Fibroblast of lung (primary cell): Measurements from ENCODE around the gene STX1A. TPM values are rescaled to one million over a fixed set of nuclear protein-coding genes. Genes with fewer than 3 reads are reported as not detected.

Experiments used
- DNase-seq, 2 donors: peaks; one replicate each; pipeline versions ENCODE4 v3.0.0 to v3.0.0-alpha.2; 2010; ENCODE audit warnings: low read depth in 2 of 2
- H2AFZ ChIP-seq: 2 replicates; pipeline ENCODE4 v1.5.1; 2012; ENCODE audit warnings: low read length, control low read depth, inconsistent platforms
- H3K27ac ChIP-seq: 2 replicates; pipeline ENCODE4 v1.5.1; 2011; ENCODE audit warnings: low read length, control low read depth; ENCODE audit not compliant: insufficient read depth
- H3K27me3 ChIP-seq: 2 replicates; pipeline ENCODE4 v1.5.1; 2011; ENCODE audit warnings: mild to moderate bottlenecking, low read length; ENCODE audit not compliant: control insufficient read depth, insufficient read depth
- H3K36me3 ChIP-seq: 2 replicates; pipeline ENCODE4 v1.5.1; 2011; ENCODE audit warnings: low read length; ENCODE audit not compliant: control insufficient read depth, insufficient read depth
- H3K4me1 ChIP-seq: 2 replicates; pipeline ENCODE4 v1.5.1; 2011; ENCODE audit warnings: low read length; ENCODE audit not compliant: control insufficient read depth, insufficient read depth; ENCODE audit errors: extremely low read depth
- H3K4me2 ChIP-seq: 2 replicates; pipeline ENCODE4 v1.5.1; 2011; ENCODE audit warnings: low read length, control low read depth; ENCODE audit not compliant: insufficient read depth; ENCODE audit errors: extremely low read depth
- H3K4me3 ChIP-seq, 4 experiments: fragments of 200-600 bp in 1 of 4; sonication (generic) in 1 of 4; replicated peaks in 1 of 4; 2 replicates each; pipeline ENCODE4 v1.5.1; 2011 to 2016; ENCODE audit warnings: low read length in 4 of 4, low read depth in 3 of 4, mild to moderate bottlenecking in 3 of 4, control low read depth in 2 of 4, inconsistent platforms in 1 of 4, mixed read lengths in 1 of 4; ENCODE audit not compliant: insufficient read depth in 1 of 4; ENCODE audit errors: control extremely low read depth in 1 of 4
- H3K79me2 ChIP-seq: 2 replicates; pipeline ENCODE4 v1.5.1; 2012; ENCODE audit warnings: mild to moderate bottlenecking, low read length, inconsistent platforms; ENCODE audit not compliant: control insufficient read depth, insufficient read depth
- H3K9ac ChIP-seq: 2 replicates; pipeline ENCODE4 v1.5.1; 2011; ENCODE audit warnings: mild to moderate bottlenecking, low read length, control low read depth; ENCODE audit not compliant: insufficient read depth
- H3K9me3 ChIP-seq: 2 replicates; pipeline ENCODE4 v1.5.1; 2012; ENCODE audit warnings: low read depth, low read length; ENCODE audit not compliant: control insufficient read depth, insufficient read depth
- H4K20me1 ChIP-seq: 2 replicates; pipeline ENCODE4 v1.5.1; 2011; ENCODE audit warnings: low read length; ENCODE audit not compliant: control insufficient read depth, insufficient read depth; ENCODE audit errors: extremely low read depth
- EZH2 ChIP-seq: IDR thresholded peaks from 2 replicates; pipeline ENCODE4 v1.5.1; 2012; ENCODE audit warnings: low read length, control low read depth, mild to moderate bottlenecking; ENCODE audit errors: missing control alignments
- polyA plus RNA-seq, 2 donors: library from polyadenylated mRNA; depleted of rRNA in 1 of 2; stranded (reverse) in 1 of 2; unstranded in 1 of 2; fragments of >200 nt; gene quantifications; 2 replicates each; pipeline ENCODE4 v1.2.1, GENCODE V29; 2011 to 2012; ENCODE audit warnings: missing spikeins in 1 of 2
- total RNA-seq: library from RNA; depleted of rRNA; stranded (reverse); fragments of >200 nt; gene quantifications from 2 replicates; pipeline ENCODE4 v1.2.1, GENCODE V29; 2014
- TF ChIP-seq, protein P1 (sequence below), 2 donors: IDR thresholded peaks in 1 of 2; conservative IDR thresholded peaks in 1 of 2; 1 replicate in 1 of 2; 2 replicates in 1 of 2; pipeline ENCODE4 v1.5.1; 2011 to 2012; ENCODE audit warnings: low read length in 2 of 2, control low read depth in 1 of 2, inconsistent platforms in 1 of 2, low read depth in 1 of 2, mild to moderate bottlenecking in 1 of 2

STX1A gene
- total and polyA plus RNA-seq, 2 donors (not counting 1 experiment from before 2014, with no cell fraction given), result 7.8 to 8.1 TPM

DNA sequence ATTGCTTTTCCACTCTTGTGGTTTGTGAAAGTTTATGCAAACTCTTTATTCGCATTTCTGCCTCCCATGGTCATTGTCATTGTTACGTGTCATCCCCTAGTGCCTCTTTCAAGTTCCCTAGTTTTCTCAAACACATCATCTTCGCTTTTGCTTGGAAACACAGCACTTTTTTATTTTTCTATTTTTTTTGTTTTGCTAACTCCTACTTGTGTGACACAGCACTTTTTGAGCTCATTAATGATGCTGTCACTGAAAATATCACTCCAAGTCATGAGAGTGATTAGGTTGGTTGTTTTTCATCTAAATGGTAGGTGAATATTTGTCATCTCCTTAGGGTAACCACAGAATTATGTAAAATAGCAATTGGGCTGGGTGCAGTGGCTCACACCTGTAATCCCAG, 8.5 kb upstream of the STX1A start:
- Histone ChIP-seq H3K36me3 (no peaks in the 10 kb centered on the region), H2AFZ (no peak overlapping the region), H3K27me3 (no peaks in the 10 kb centered on the region), H3K4me3 (no peak overlapping the region), H3K4me1 (no peaks in the 10 kb centered on the region), H3K9me3 (no peaks in the 10 kb centered on the region), H3K79me2 (no peaks in the 10 kb centered on the region), H3K9ac (no peak overlapping the region), H3K27ac (no peak overlapping the region), H4K20me1 (no peaks in the 10 kb centered on the region), H3K4me2 (no peak overlapping the region)
- no peak for TF ChIP-seq EZH2
- TF ChIP-seq, protein P1, sequence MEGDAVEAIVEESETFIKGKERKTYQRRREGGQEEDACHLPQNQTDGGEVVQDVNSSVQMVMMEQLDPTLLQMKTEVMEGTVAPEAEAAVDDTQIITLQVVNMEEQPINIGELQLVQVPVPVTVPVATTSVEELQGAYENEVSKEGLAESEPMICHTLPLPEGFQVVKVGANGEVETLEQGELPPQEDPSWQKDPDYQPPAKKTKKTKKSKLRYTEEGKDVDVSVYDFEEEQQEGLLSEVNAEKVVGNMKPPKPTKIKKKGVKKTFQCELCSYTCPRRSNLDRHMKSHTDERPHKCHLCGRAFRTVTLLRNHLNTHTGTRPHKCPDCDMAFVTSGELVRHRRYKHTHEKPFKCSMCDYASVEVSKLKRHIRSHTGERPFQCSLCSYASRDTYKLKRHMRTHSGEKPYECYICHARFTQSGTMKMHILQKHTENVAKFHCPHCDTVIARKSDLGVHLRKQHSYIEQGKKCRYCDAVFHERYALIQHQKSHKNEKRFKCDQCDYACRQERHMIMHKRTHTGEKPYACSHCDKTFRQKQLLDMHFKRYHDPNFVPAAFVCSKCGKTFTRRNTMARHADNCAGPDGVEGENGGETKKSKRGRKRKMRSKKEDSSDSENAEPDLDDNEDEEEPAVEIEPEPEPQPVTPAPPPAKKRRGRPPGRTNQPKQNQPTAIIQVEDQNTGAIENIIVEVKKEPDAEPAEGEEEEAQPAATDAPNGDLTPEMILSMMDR (conservative IDR thresholded peaks at IDR 0.05 in 1 of 2, IDR thresholded peaks at IDR 0.05 in 1 of 2; ENCODE audit: low read depth in 1 of 2, low read length in 2 of 2), result no peak
- DNase-seq, result no peak

DNA sequence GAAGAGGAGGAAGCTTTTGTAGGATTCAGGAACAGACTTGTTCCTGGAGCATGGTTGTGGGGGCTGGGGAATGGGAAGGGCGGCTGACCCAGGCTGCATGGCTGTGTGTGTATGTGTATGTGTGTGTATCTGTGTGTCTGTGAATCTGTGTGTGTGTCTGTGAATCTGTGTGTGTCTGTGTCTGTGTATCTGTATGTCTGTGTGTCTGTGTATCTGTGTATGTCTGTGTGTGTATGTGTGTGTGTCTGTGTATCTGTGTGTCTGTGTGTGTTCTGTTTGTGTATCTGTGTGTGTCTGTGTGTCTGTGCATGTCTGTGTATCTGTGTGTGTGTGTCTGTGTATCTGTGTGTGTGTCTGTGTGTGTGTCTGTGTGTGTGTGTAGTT, 6.6 kb upstream of the STX1A start:
- Histone ChIP-seq H3K27ac (no peak overlapping the region), H3K36me3 (no peaks in the 10 kb centered on the region), H3K9me3 (no peaks in the 10 kb centered on the region), H4K20me1 (no peaks in the 10 kb centered on the region), H2AFZ (no peak overlapping the region), H3K9ac (no peak overlapping the region), H3K4me3 (no peak overlapping the region), H3K79me2 (no peaks in the 10 kb centered on the region), H3K27me3 (no peaks in the 10 kb centered on the region), H3K4me1 (peaks cover 2% of the 10 kb centered on the region), H3K4me2 (no peak overlapping the region)
- DNase-seq, result no peak
- no peak for TF ChIP-seq EZH2
- TF ChIP-seq, protein P1 (conservative IDR thresholded peaks at IDR 0.05 in 1 of 2, IDR thresholded peaks at IDR 0.05 in 1 of 2; ENCODE audit: low read depth in 1 of 2, low read length in 2 of 2), result no peak

DNA sequence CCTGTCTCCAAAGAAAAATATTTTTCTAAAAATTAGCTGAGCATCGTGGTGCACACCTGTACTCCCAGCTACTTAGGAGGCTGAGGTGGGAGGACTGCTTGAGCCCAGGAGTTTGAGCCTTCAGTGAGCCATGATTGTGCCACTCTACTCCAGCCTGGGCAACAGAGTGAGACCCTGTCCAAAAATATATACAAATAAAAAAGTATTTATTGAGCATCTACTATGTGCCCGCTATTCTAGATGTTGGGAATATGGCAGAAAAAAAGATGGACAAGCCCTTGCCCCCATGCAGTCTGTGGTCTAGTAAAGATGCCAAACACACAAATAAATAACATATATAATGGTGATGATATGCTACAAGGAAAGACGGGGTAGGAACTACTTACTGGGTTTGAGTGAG, 4.3 kb upstream of the STX1A start:
- H3K36me3 ChIP-seq, result no peaks in the 10 kb centered on the region
- H3K4me1 ChIP-seq, result peaks cover 2% of the 10 kb centered on the region
- peaks cover 5% of the 10 kb centered on the region for H3K79me2 ChIP-seq
- no peak overlapping the region for H3K4me2 ChIP-seq
- DNase-seq, result no peak
- no peaks in the 10 kb centered on the region for H3K9me3 ChIP-seq
- H3K4me3 ChIP-seq, result no peak overlapping the region
- no peaks in the 10 kb centered on the region for H4K20me1 ChIP-seq
- TF ChIP-seq, protein P1 (conservative IDR thresholded peaks at IDR 0.05 in 1 of 2, IDR thresholded peaks at IDR 0.05 in 1 of 2; ENCODE audit: low read depth in 1 of 2, low read length in 2 of 2), result no peak
- H2AFZ ChIP-seq, result no peak overlapping the region
- no peaks in the 10 kb centered on the region for H3K27me3 ChIP-seq
- H3K9ac ChIP-seq, result no peak overlapping the region
- H3K27ac ChIP-seq, result no peak overlapping the region
